ENCODE data around the gene TMEM72.

The TMEM72 gene

DNA sequence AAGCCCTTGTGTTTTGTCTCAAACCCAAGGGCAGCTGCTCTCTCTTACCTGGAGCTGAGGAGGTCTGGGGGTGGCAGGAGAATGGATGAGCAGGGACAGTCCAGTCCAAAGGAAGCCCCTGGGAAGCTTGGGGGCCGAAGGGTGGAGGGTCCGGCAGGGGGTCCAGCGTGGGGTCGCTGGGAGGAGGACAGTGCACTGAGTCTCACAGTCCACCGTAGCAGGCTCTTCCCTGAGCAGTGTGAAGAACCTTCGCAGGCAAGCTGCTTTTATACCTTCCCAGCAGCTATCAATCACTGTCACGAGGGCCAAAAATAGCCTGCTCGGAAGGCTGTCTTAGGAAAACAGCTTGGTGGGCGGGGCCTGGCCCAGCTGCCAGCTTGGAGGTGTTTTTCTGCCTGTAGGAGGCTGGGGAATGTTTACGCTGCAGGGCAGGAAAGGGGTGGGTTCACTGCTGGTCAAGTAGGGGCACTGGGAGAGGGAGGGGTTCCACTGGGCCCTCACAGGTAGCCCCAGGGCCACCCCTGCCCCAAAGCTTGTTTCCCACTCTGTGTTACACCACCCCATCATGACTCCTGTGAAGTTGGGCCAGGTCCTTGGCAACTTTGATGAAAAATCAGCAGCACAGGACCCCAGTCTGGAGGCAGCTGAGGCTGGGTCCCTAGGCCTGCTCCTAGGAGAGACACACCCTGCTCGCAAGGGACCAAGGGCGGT, 67.6 kb downstream of the TMEM72 start, which contains the start of gene DEPP1:
DEPP1 (minus strand) TSS at position 240 of the 711 bp plus-strand sequence. CDS start 779 bp downstream, outside the sequence.
- DNase-seq (ENCODE audit: low read depth in 2 of 2), result peak; percentile 87 to 89

DNA sequence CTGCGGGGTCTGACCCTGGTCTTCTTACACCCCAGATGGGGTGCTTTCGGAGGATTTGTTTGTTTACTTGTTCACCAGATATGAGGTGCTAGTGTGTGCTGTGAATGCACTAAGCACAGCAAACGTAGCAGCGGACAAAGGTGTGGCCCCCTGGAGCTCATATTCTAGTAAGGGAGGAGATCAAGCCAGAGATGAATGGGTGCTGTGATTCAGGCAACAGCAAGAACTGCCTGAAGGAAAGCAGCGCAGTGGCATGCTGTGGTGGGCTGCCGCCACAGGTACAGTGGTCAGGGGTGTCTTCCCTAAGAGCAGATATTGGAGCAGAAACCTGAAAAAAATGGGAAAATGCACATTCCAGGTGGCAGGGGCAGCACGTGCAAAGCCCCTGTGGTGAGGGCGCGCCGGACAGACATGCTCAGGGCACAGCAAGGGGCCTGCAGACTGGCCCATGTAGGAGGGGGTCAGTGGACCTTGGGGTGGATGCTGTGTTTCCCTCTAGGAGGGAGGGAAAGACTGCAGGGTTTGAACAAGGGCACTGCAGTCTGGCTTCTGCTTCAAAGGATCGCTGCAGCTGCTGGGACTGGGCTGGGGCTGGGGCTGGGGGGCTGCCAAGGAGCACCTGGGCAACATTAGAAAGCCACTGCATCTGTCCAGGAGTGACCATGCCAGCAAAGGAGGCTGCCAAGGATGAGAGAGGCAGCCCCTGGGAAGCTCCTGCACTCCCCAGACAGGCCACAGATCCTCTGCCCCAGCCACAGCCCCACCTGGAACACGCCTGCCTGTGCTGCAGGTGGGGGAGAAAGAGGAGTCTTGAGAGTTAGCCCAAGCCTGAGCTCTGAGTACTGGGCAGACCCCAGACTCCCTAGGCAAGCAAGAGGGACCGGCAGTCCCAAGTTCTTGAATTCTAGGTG, 68.4 kb downstream of the TMEM72 start:
- no peak for DNase-seq (ENCODE audit: low read depth in 2 of 2)

DNA sequence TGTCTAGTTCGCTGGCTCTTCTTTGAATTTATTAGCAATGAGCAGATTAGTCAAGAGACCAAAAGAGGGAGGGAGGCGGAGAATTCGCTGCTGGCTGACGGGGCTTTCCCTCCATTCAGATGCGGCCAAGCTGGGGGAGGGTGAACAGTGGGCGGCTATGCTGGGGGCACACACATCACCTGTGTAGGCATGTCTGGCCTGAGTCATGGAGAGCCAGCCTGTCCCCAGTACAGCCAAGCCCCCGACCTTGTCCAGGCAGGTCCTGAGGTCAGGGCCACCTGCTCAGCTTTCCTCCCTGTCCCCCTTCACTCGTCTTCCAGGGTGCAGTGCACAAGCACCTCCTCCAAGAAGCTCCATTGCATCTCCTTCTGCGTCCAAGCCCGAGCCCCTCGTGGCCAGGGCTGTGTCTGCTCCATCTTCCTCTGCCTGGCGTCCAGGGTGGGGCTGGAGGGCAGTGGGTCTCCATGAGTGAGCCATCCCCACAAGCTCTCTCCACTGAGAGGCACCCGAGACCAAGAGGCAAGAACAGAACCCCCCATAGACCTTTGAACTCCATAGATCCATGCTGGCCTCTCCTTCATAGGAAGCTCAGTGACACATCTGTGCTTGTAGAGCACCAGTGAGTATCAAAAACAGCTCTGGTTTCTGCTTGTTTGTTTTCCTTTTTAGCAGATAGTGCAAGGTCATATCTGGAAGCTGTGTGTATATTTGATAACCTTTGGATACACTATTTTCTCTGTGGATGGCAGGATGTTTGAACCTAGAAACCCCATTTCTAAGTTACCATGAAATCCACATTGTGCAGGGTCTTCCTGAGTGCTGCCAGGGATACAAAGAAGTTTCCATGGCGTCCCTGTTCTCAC, 69.4 kb downstream of the TMEM72 start:
- DNase-seq (ENCODE audit: low read depth in 2 of 2), result no peak

DNA sequence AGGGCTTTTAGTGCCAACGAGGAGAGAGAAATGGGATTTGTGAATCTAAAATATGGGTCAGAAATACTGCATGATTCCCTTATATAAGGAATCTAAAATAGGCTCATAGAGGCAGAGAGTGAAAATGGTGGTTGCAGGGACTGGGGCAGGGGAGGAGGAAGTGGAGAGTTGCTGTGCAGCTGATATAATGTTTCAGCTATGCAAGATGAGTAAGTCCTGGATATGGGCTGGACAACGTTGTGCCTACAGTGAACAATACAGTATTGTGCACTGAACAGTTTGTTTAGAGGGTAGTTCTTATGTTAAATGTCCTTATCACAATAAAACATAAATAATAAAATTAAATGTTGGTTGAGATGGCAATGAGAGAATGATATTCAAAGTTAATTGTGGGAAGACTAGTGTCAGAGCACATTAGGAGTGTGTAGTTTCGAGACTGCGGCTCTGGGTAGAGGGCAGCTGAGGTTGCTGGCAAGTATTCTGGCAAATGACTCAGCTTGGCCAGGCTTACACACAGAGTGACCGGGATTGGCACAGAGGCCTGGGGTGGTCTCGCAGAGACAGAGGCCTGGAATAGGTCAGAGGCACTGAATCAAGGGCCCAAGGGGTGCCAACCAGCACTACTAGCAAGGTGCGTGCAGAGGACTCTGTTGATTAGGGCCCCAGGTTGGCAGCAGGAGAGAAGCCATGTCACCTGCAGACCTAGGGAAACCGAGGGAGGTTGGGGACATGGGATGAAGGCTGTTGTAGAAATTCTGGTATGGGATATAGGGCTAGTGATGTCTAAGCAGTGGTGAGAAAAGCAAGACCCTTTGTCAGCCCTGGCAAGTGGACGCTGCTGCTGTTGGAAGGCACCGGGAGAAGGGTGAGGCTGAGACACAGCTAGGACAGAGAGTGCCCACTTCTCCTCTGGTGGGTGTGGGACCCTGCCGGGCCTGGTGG, 70.3 kb downstream of the TMEM72 start:
- peak; percentile 52 to 64 for DNase-seq (ENCODE audit: low read depth in 2 of 2)

DNA sequence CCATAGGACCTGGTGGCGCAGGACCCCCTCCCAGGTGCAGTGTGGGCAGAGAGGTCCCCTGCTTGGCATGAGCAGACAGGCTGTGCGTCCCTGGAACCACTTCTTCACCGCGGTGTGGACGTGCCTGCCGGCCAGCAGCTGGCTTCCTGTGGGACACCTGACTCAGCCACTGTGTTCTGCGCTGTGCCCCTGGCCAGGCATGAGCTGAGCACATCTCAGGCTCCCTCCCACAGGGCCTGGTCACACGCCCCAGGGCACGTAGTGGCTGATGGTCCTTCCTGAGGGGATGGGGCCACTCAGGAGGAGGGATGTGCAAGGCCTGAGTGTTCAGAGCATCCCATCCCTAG, 71.0 kb downstream of the TMEM72 start:
- DNase-seq (ENCODE audit: low read depth in 2 of 2), result no peak

DNA sequence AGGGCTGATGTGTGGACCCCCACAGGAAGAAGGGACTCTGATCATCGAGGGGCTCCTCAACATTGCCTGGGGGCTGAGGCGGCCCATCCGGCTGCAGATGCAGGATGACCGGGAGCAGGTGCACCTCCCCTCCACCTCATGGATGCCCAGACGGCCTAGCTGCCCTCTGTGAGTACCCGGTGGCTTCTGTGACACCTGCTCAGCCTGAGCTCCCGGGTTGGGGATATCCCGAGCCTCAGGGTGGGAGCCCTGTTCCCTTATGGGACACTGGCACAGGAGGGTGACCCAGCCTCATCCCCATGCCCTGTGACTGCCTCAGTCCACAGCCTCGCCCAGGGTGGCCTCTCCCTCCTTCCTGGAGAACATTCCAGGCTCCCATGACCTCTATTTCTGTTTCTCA, 71.4 kb downstream of the TMEM72 start:
- no peak for DNase-seq (ENCODE audit: low read depth in 2 of 2)

DNA sequence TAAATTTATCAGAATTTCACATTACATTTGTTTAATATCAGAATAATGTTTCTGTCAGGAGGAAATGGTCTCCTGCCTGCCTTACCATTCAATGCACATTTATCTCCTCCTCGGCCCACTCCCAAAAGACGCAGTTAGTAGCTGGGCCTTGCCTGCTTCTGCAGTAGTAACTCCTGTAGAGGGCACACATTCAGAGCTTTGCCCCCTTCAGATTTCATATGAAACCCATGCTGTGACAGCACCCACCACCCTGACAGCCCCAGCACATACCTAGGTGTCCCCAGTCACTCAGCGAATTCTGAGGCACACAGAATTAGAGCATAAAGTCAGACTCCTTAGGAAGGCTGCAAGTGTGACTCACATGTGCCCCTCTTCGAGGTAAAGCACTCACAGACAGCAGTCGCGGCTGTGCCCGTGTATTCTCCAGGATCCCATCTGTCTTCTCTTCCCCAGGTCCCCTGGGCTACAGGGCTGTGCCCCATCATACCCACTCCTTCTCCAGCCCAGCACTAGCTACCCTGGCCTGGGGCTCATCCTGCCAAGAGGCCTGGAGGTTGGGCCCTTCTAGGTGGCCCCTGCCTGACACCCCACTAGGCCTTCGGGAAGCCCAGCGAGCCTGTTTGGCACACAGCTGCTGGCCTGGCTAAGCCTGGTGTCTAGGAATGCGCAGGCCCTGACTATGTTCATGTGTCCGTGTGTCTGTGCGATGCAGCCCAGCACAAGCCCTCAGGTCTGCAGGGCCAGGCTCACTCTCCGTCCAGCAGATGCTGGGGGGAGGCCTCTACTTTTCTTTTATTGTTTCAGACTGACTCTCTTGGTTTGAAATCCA, 72.1 kb downstream of the TMEM72 start:
- no peak for DNase-seq (ENCODE audit: low read depth in 2 of 2)

DNA sequence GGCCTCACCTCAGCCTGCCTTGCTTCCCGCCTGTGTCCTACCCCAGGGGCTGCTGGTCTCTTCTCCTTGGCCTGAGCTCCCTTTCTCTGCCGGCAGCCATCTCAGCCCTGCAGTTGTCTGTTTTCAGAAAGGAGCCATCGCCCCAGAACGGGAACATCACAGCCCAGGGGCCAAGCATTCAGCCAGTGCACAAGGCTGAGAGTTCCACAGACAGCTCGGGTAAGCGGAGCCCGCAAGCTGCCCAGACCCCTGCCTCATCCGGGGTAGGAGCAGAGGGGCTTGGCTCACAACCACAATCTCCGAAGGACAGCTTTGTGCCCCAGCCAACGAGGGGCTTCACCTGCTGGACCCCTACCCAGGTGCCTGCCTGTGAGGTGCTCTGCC, 72.8 kb downstream of the TMEM72 start:
- no peak for DNase-seq (ENCODE audit: low read depth in 2 of 2)

DNA sequence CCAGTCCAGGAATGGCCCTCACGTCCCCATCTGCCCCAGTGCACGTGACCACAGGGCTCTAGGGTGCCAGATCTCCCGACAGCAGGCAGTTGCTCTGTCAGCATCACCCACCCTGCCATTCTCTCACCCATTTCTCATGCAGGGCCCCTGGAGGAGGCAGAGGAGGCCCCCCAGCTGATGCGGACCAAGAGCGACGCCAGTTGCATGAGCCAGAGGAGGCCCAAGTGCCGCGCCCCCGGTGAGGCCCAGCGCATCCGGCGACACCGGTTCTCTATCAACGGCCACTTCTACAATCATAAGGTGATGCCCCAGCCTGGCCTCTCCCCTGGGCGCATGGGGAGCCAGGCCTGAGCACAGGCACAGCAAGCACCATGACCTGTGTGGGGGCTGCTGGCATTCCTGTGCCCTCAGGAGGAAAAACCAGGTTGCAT, 73.5 kb downstream of the TMEM72 start:
- DNase-seq (ENCODE audit: low read depth in 2 of 2), result no peak

DNA sequence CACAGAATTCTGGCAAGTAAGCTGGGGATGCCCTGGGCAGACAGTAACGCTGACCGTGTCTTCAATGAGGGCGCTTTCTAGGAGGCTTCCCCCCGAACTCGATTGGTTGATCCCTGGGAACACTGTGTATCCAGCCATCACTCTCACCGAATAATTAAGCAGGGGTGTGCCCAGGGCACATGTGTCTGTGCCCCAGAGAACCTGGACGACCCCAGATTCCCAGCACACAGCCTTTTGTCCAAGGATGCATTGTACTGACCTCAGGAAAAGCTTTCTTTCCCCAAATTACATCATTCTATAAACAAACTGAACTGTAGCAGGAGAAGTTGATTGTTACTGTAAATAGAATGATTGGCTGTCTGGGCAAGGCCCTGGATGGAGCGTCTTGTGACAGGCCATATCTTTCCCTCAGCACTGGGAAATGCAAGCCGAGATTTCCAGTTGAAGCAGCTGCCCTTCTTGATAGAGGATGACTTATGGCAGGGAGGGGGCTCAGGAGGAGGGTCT, 74.1 kb downstream of the TMEM72 start:
- no peak for DNase-seq (ENCODE audit: low read depth in 2 of 2)

DNA sequence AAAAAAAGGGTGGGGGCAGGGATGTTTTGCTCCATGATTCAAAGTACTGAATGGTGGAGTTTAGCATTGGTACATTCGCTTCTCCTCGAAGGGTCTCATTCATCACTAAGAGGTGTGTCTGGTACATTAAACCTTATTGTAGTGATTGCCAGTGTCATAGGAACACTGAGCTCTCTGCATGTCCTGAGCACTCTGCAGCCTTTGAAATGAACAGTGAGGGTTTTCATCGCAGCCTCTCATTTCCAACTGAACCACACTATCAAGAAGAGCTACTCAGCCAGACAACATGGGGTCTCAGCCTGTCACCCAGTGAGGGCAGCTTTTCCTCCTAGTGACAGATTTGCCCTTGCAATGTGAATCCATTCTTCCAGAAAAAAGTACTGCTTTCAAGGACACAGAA, 75.0 kb downstream of the TMEM72 start:
- no peak for DNase-seq (ENCODE audit: low read depth in 2 of 2)

All from fibroblast of skin of left quadriceps (primary cell).